ENCODE measurements around the gene OAS2.

Gene OAS2

GRCh38 chr12:112947314-112947713 lies 31.0 kb upstream of the OAS2 start:
- TF ChIP-seq FOXP2 (optimal IDR thresholded peaks at IDR 0.05; ENCODE audit: borderline replicate concordance, extremely low read depth, extremely low read length, insufficient read depth) (no peak), POLR2AphosphoS5 (IDR thresholded peaks at IDR 0.05; ENCODE audit: low read depth, low read length) (no peak), TAF1 (IDR thresholded peaks at IDR 0.05; ENCODE audit: borderline replicate concordance, insufficient read depth, low read length) (no peak), SIN3A (IDR thresholded peaks at IDR 0.05; ENCODE audit: borderline replicate concordance, insufficient read depth, low read length) (no peak)
- TF ChIP-seq, protein P1, sequence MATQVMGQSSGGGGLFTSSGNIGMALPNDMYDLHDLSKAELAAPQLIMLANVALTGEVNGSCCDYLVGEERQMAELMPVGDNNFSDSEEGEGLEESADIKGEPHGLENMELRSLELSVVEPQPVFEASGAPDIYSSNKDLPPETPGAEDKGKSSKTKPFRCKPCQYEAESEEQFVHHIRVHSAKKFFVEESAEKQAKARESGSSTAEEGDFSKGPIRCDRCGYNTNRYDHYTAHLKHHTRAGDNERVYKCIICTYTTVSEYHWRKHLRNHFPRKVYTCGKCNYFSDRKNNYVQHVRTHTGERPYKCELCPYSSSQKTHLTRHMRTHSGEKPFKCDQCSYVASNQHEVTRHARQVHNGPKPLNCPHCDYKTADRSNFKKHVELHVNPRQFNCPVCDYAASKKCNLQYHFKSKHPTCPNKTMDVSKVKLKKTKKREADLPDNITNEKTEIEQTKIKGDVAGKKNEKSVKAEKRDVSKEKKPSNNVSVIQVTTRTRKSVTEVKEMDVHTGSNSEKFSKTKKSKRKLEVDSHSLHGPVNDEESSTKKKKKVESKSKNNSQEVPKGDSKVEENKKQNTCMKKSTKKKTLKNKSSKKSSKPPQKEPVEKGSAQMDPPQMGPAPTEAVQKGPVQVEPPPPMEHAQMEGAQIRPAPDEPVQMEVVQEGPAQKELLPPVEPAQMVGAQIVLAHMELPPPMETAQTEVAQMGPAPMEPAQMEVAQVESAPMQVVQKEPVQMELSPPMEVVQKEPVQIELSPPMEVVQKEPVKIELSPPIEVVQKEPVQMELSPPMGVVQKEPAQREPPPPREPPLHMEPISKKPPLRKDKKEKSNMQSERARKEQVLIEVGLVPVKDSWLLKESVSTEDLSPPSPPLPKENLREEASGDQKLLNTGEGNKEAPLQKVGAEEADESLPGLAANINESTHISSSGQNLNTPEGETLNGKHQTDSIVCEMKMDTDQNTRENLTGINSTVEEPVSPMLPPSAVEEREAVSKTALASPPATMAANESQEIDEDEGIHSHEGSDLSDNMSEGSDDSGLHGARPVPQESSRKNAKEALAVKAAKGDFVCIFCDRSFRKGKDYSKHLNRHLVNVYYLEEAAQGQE (IDR thresholded peaks at IDR 0.05; ENCODE audit: insufficient read depth in 1 of 2, low read depth in 2 of 2, low read length in 2 of 2), result no peak

DNA sequence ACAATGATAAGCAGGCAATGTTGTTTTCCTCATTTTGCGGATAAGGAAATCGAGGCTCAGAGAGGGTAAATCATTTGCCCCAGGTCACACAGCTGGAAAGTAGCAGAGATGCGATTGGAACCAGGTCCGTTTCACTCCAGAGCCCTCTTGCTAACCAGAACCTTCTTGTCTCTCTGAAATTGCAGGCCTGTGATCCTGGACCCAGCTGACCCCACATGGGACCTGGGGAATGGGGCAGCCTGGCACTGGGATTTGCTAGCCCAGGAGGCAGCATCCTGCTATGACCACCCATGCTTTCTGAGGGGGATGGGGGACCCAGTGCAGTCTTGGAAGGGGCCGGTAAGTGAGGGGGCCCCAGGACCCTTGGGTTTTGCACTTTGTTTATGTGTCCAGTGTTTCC lies 30.6 kb upstream of the OAS2 start:
- TF ChIP-seq, protein P1 (IDR thresholded peaks at IDR 0.05; ENCODE audit: insufficient read depth in 1 of 2, low read depth in 2 of 2, low read length in 2 of 2), result no peak
- TF ChIP-seq FOXP2 (optimal IDR thresholded peaks at IDR 0.05; ENCODE audit: borderline replicate concordance, extremely low read depth, extremely low read length, insufficient read depth) (no peak), POLR2AphosphoS5 (IDR thresholded peaks at IDR 0.05; ENCODE audit: low read depth, low read length) (no peak), SIN3A (IDR thresholded peaks at IDR 0.05; ENCODE audit: borderline replicate concordance, insufficient read depth, low read length) (no peak), TAF1 (IDR thresholded peaks at IDR 0.05; ENCODE audit: borderline replicate concordance, insufficient read depth, low read length) (no peak)

DNA sequence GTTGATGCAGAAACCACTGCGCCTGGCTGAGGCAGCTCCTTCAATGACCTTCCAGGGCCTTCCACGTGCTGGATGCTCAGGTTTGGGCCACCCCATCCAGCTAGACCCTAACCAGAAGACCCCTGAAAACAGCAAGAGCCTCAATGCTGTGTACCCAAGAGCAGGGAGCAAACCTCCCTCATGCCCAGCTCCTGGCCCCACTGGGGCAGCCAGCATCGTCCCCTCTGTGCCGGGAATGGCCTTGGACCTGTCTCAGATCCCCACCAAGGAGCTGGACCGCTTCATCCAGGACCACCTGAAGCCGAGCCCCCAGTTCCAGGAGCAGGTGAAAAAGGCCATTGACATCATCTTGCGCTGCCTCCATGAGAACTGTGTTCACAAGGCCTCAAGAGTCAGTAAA lies 29.5 kb upstream of the OAS2 start:
- TF ChIP-seq TAF1 (IDR thresholded peaks at IDR 0.05; ENCODE audit: borderline replicate concordance, insufficient read depth, low read length), result no peak

GRCh38 chr12:112950701-112951100 lies 27.6 kb upstream of the OAS2 start:
- TF ChIP-seq, protein P1 (IDR thresholded peaks at IDR 0.05; ENCODE audit: insufficient read depth in 1 of 2, low read depth in 2 of 2, low read length in 2 of 2), result no peak
- TF ChIP-seq TAF1 (IDR thresholded peaks at IDR 0.05; ENCODE audit: borderline replicate concordance, insufficient read depth, low read length) (no peak), SIN3A (IDR thresholded peaks at IDR 0.05; ENCODE audit: borderline replicate concordance, insufficient read depth, low read length) (no peak), POLR2AphosphoS5 (IDR thresholded peaks at IDR 0.05; ENCODE audit: low read depth, low read length) (no peak), FOXP2 (optimal IDR thresholded peaks at IDR 0.05; ENCODE audit: borderline replicate concordance, extremely low read depth, extremely low read length, insufficient read depth) (no peak)

GRCh38 chr12:112961074-112961473 lies 17.2 kb upstream of the OAS2 start:
- TF ChIP-seq SIN3A (IDR thresholded peaks at IDR 0.05; ENCODE audit: borderline replicate concordance, insufficient read depth, low read length), result no peak
- no peak for TF ChIP-seq FOXP2 (optimal IDR thresholded peaks at IDR 0.05; ENCODE audit: borderline replicate concordance, extremely low read depth, extremely low read length, insufficient read depth)
- TF ChIP-seq POLR2AphosphoS5 (IDR thresholded peaks at IDR 0.05; ENCODE audit: low read depth, low read length), result no peak
- TF ChIP-seq, protein P1 (IDR thresholded peaks at IDR 0.05; ENCODE audit: insufficient read depth in 1 of 2, low read depth in 2 of 2, low read length in 2 of 2), result no peak
- TF ChIP-seq TAF1 (IDR thresholded peaks at IDR 0.05; ENCODE audit: borderline replicate concordance, insufficient read depth, low read length), result no peak

All from PFSK-1 (cell line).